Activated naive CD8-positive, alpha-beta T cell treated with anti-CD3 and anti-CD28 coated beads, Interleukin-2, amount 50 U/mL, for 16 hours (primary cell): ENCODE data around the gene OPCML.

ENCODE experiments used
- DNase-seq: peaks from one replicate; pipeline ENCODE4 v3.0.0-alpha.2; 2020; ENCODE audit warnings: low read depth, low spot score

Gene OPCML

GRCh38 chr11:133176748-133177147 is 355.6 kb downstream of the OPCML start:
- no peak for DNase-seq

- DNase-seq = no peak
Measured at GRCh38 chr11:133175103-133175502, 357.2 kb downstream of the OPCML start.

GRCh38 chr11:133173810-133174412 is 358.4 kb downstream of the OPCML start:
- DNase-seq = no peak

DNA sequence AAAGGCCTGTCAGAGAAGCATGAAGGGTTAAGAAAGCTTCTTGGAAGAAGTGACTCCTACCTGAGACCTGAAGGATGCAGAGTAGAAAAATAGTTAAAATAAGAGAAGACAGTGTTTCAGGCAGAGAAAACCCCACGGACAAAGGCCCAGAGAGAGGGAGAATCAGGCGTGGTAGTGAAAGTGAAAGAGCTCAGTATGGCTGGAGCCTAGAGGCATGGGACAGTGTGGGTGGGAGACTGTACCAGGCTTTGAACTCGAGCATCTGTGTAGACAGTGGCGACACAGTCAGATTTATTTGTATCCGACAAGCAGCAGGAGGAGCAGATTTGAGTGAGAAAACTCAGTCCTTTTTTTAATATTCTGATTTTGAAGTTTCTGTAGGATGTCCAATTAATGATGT is 360.0 kb downstream of the OPCML start:
- DNase-seq = no peak

DNA sequence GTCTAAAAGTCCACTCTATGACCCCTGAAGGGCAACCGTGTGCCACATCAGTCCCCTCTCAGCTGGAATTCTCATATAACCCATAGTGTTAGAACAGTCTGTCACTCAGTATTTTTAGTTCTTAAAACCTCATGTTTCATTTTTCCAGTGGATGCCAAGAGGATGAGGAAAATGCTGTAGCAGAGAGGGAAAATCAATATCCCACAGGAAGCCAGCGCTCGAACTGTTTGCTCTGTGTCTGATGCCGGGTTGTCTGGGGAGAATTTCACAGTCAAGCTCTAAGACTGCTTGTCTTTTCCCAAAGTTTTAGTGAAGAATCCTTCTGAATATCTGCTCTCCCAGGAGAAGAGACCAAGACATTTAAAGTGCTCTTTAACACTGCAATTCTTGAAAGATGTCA is 360.9 kb downstream of the OPCML start:
- DNase-seq = no peak

GRCh38 chr11:133168016-133168415 is 364.3 kb downstream of the OPCML start:
- DNase-seq = no peak

DNA sequence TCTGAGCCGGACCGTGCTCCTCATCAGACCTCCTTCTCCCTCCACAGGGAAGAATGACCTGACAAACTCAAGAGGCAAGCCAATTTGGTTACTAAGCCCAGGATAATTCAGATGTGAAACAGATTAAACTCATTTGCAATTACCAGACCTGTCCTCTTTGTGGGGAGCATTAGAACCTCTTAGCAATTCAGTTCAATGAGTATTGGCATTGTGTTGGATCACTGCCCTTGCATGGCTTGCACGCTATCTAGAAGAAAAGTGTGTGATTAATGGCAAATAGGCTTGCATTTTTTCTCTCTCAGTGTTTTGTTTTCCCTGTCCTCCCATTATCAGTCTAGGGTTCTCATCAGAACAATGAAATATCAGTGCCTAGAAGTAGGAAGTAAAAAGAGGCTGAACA is 365.6 kb downstream of the OPCML start:
- DNase-seq = no peak

- DNase-seq = no peak
Measured at GRCh38 chr11:133164986-133165385, 367.3 kb downstream of the OPCML start.

DNA sequence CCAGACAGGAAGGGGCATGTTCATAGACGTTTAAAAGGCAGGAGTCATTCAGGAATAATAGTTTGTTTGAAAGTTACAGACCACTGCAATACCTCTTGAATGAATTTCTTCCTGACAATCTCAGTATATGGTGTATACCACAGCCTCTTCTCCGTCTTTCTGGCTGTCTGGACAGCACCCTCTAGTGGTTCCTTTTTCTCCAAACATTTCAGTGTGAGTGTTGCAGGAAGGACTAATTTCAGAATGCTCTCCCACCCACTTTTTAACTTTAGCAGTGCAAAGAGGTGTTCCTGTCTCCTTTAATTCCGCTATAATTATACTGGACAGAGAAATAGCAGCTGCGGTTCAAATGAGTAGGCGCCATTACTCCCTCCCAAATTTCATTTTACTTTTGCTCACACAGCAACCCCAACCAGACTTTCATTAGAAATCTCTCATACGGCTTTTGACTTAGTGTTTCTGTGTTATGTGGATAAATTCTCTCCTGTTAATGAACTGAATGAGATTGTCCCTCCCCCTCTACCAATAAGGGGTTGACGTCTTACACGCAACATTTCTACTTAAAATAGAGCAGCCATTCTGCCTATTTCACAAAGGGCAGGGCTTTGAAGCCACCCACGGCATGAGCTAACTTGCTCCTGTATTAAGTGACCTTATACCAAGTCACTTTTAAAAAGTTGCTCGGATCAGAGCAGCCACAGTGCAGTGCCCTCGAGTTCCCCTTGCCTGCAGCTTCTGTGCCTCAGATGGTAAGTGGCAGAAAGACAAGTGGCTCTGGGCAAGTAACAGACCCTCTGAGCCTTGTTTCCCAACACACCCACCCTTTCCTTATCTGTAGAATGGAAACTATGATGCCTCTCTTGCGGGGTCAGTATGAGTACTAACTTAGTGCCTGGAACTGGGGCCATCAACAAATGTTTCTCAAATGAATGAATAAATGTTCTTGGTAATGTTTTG is 368.6 kb downstream of the OPCML start:
- no peak for DNase-seq

DNA sequence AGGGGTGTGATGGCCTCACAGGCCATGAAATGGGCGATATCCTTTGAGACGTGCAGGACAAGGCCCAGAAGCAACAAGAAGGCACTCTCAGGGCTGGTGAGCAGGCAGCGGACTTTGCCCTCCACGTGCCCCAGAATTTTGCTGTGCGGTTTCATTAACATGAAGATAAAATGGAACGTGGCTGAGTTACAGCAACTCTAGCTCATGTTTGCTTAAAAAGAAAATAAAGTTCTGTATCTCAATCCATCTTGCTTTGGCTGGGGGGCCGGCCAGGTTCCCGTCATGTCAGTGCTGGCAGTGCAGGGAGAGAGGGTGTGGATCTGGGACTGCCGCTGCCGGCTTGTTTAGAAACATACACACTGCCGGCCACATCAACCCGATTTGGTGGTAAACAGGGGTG is 370.1 kb downstream of the OPCML start:
- no peak for DNase-seq

DNA sequence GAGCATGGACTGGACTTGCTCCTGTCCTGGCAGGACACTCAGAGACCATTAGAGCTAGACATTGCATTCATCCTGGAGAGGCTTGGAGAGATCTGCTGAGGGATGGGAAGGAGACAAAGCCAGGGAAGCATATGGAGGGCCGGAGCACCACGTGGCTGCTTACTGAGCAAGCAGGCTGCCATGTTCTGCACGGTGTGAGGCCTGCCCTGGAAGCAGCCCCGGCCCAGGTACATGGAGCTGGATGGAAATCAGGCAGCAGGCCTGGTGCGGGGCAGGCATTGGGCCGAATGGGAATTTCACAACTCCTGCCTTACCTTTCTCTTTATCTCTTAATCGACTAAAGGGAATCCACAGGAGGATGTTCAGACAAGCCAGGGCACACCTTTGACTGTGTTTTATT is 371.5 kb downstream of the OPCML start:
- DNase-seq = no peak

DNA sequence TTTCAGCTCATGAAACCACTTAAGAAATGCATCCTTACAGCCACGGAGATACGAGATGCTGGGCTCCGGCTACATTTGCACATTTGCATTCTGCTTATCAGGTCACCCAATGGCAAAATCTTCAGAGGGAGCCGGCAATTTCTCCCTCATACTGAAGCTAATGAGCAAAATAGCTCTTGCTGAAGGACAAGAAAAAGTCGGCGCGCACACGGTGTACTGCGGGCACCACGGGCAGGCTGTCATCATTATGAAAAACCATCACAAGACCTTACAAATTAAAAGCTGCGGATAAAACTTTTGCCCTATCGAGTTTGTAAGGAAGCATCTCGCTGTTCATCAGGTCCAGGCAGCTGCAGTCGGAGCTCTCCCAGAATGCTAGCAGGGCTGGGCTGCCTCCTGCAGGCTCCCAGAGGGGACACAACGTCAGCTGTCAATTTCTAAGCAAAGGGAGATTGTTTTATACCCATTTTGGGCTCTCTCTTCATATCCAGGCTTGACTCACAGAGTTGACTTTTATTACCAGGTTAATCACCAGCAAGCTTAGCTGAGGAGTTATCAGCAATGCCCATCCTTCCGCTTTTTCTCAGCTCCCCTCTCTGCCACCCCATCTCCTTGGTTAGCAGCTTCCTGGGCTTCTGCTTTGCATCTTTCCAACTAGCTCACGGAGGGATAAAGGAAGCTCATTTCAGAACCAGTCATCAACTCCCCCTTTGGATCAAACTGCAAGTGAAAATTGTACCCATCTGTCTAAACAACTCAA is 375.1 kb downstream of the OPCML start:
- DNase-seq = no peak

GRCh38 chr11:133154781-133155180 is 377.5 kb downstream of the OPCML start:
- no peak for DNase-seq

DNA sequence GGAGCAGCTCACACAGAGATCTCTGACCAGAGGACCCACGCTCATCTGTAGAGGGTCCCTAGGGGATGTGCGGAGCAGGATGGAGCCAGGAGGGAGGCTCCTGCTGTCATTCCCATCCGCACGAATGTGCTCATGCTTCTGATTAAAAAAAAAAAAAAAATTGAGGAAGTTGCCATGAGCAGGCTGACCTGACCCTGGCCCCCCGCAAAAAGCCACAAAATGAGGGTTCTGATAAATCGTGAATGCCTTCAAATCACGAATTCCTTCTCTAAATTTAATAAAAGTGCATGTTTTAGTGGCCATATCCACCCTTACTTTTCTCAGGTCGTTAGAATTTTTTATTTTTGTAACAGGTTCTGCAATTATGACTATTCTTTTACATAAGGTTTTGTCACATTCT is 378.2 kb downstream of the OPCML start:
- DNase-seq = no peak

- DNase-seq = no peak
Measured at GRCh38 chr11:133153031-133153430, 379.3 kb downstream of the OPCML start.

DNA sequence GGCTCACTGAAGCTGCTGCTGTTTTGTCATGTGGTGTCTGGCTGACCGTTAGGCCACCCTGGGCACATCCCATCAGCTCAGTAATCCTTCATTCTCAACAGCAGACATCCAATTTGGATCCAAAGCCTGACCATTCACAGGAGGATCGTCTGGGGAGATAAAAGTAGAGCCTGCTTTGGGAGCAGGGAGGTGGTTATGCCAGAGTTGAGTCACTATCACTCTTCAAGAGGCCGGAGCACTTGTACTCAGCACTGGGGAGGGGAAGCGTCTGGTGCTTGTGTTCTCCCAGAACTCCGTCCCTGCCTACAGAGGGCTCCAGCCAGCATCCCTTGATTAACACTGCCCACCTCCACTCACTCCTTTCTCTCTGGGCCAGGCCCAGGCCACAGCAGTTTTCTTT is 382.6 kb downstream of the OPCML start:
- no peak for DNase-seq

- no peak for DNase-seq
Measured at GRCh38 chr11:133147625-133148024, 384.7 kb downstream of the OPCML start.

DNA sequence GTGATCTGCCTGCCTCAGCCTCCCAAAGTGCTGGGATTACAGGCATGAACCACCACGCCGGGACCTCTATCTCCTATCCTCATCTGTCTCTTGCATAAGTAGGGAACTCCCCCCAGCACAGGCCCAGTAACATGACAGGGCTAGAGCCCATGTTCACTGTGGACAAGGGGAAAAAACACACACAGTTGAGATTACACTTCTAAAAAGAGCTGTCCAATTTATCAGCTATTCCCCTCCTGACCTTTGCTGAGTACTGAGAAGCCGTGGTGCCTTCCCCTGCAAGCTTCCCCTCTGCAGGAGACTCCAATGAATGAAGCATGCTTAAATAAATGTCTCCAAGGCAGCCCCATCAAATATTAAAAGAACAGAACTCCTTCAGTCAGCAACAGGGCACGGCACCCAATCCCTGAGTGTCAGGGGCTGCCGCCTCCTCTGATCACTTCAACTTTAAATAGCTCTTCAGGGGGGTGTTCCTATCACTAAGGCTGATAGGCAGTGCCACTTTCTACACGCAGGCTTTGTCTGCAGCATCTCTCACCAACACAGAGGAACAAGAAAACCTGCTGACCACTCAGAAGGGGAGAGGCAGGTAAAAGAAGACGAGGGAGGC is 385.5 kb downstream of the OPCML start:
- no peak for DNase-seq

DNA sequence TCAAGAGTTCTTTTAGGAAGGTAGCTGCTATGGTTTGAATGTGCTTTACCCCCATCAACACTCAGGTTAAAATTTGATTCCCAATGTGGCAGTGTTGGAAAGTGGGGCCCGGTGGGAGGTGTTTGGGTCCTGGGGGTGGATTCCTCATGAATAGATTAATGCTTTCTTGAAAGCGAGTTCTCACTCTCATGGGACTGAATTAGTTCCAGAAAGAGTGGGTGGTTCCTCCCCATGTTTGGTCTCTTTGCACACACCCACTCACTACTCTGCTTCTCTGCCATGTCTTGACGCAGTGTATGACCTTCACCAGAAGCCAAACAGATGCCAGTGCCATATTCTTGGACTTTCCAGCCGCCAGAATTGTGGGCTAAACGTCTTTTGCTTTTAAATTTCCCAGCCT is 394.4 kb downstream of the OPCML start:
- DNase-seq = no peak

GRCh38 chr11:133137270-133137669 is 395.0 kb downstream of the OPCML start:
- no peak for DNase-seq

GRCh38 chr11:133136376-133136775 is 395.9 kb downstream of the OPCML start:
- DNase-seq = no peak
